Trophoblast cell (in vitro differentiated cells and primary cell): ENCODE measurements around the gene CT47C1.
A peak's percentile ranks its signal among the peaks of the same experiment; 100 is the strongest.

Experiments
- DNase-seq, 2 donors: peaks; one replicate each; pipeline ENCODE4 v3.0.0-alpha.2; 2016
- H2AFZ ChIP-seq: 2 replicates; pipeline ENCODE4 v1.6.1; 2013; ENCODE audit warnings: low read length, moderate library complexity, mild to moderate bottlenecking; ENCODE audit not compliant: insufficient read depth, poor library complexity
- H2AK5ac ChIP-seq: 2 replicates; pipeline ENCODE4 v1.6.1; 2013; ENCODE audit warnings: mild to moderate bottlenecking, low read length
- H2BK120ac ChIP-seq: 2 replicates; pipeline ENCODE4 v1.6.1; 2013; ENCODE audit warnings: low read length, mild to moderate bottlenecking, moderate library complexity; ENCODE audit not compliant: insufficient read depth, poor library complexity
- H2BK12ac ChIP-seq: 2 replicates; pipeline ENCODE4 v1.6.1; 2013; ENCODE audit warnings: mild to moderate bottlenecking, low read length, moderate library complexity
- H2BK5ac ChIP-seq: 2 replicates; pipeline ENCODE4 v1.6.1; 2013; ENCODE audit warnings: low read length, low read depth, moderate library complexity, mild to moderate bottlenecking; ENCODE audit not compliant: poor library complexity
- H3K14ac ChIP-seq: 2 replicates; pipeline ENCODE4 v1.6.1; 2013; ENCODE audit warnings: mild to moderate bottlenecking, low read length
- H3K18ac ChIP-seq: 2 replicates; pipeline ENCODE4 v1.6.1; 2013; ENCODE audit warnings: mild to moderate bottlenecking, low read length
- H3K23ac ChIP-seq: 2 replicates; pipeline ENCODE4 v1.6.1; 2013; ENCODE audit warnings: low read length
- H3K27ac ChIP-seq: 2 replicates; pipeline ENCODE4 v1.5.1; 2013; ENCODE audit warnings: low read depth, mild to moderate bottlenecking, inconsistent platforms, low read length, moderate library complexity
- H3K27me3 ChIP-seq: 2 replicates; pipeline ENCODE4 v1.6.1; 2013; ENCODE audit warnings: inconsistent platforms, mild to moderate bottlenecking, low read length, moderate library complexity; ENCODE audit not compliant: insufficient read depth
- H3K36me3 ChIP-seq, 2 experiments: 1 replicate in 1 of 2; 2 replicates in 1 of 2; pipeline ENCODE4 v1.6.1; 2013; ENCODE audit warnings: low read length in 2 of 2, mild to moderate bottlenecking in 2 of 2, moderate library complexity in 1 of 2; ENCODE audit not compliant: insufficient read depth in 2 of 2, control insufficient read depth in 1 of 2
- H3K4ac ChIP-seq: 2 replicates; pipeline ENCODE4 v1.6.1; 2013; ENCODE audit warnings: low read depth, mild to moderate bottlenecking, low read length, moderate library complexity
- H3K4me1 ChIP-seq, 2 experiments: 1 replicate in 1 of 2; 2 replicates in 1 of 2; pipeline ENCODE4 v1.6.1; 2013; ENCODE audit warnings: low read length in 2 of 2, mild to moderate bottlenecking in 2 of 2, moderate library complexity in 1 of 2; ENCODE audit not compliant: insufficient read depth in 2 of 2, control insufficient read depth in 1 of 2
- H3K4me2 ChIP-seq: 2 replicates; pipeline ENCODE4 v1.6.1; 2013; ENCODE audit warnings: inconsistent platforms, mild to moderate bottlenecking, low read length, moderate library complexity
- H3K4me3 ChIP-seq: 2 replicates; pipeline ENCODE4 v1.5.1; 2013; ENCODE audit warnings: mild to moderate bottlenecking, low read depth, low read length, inconsistent platforms
- H3K79me1 ChIP-seq: one replicate; pipeline ENCODE4 v1.6.1; 2013; ENCODE audit warnings: low read length
- H3K79me2 ChIP-seq: 2 replicates; pipeline ENCODE4 v1.6.1; 2013; ENCODE audit warnings: low read length, mild to moderate bottlenecking; ENCODE audit not compliant: control insufficient read depth, insufficient read depth, poor library complexity
- H3K9ac ChIP-seq: 2 replicates; pipeline ENCODE4 v1.6.1; 2013; ENCODE audit warnings: mild to moderate bottlenecking, low read length
- H3K9me3 ChIP-seq: 2 replicates; pipeline ENCODE4 v1.6.1; 2013; ENCODE audit warnings: low read depth, mild to moderate bottlenecking, control low read depth, inconsistent platforms, low read length; ENCODE audit not compliant: insufficient read depth
- H4K12ac ChIP-seq: 2 replicates; pipeline ENCODE4 v1.6.1; 2013; ENCODE audit warnings: low read depth, mild to moderate bottlenecking, low read length, moderate library complexity
- H4K8ac ChIP-seq: 2 replicates; pipeline ENCODE4 v1.6.1; 2013; ENCODE audit warnings: low read depth, mild to moderate bottlenecking, low read length, moderate library complexity
- H4K91ac ChIP-seq: one replicate; pipeline ENCODE4 v1.6.1; 2013; ENCODE audit warnings: low read depth, mild to moderate bottlenecking, low read length, moderate library complexity
- WGBS: extraction: QIAGEN DNeasy Blood & Tissue Kit; methylation state at CpG from one replicate; pipeline ENCODE4 v1.1.7; 2013; ENCODE audit warnings: missing lambda C conversion rate; ENCODE audit not compliant: insufficient read length, insufficient coverage; ENCODE audit errors: extremely low coverage; 5-methylcytosine and 5-hydroxymethylcytosine counted together

Gene CT47C1

GRCh38 chrX:119045884-119046283 lies 26.9 kb upstream of the CT47C1 start:
- no peak overlapping the region for H3K9ac ChIP-seq
- no peaks in the 10 kb centered on the region for H3K79me1 ChIP-seq
- H2BK5ac ChIP-seq: no peak overlapping the region
- H4K8ac ChIP-seq: no peak overlapping the region
- H3K4ac ChIP-seq: no peak overlapping the region
- no peak overlapping the region for H4K91ac ChIP-seq
- no peak overlapping the region for H3K23ac ChIP-seq
- no peaks in the 10 kb centered on the region for H3K4me1 ChIP-seq
- no peak overlapping the region for H3K14ac ChIP-seq
- H3K27me3 ChIP-seq: no peaks in the 10 kb centered on the region
- H3K27ac ChIP-seq: no peak overlapping the region
- H4K12ac ChIP-seq: no peak overlapping the region
- H2BK120ac ChIP-seq: no peak overlapping the region
- H3K36me3 ChIP-seq: no peaks in the 10 kb centered on the region
- WGBS: no CpG with 5 or more reads among the region's 2 CpGs
- no peak overlapping the region for H2BK12ac ChIP-seq
- H3K4me2 ChIP-seq: no peak overlapping the region
- H3K9me3 ChIP-seq: no peaks in the 10 kb centered on the region
- H2AFZ ChIP-seq: no peak overlapping the region
- no peak overlapping the region for H3K4me3 ChIP-seq
- no peak overlapping the region for H2AK5ac ChIP-seq
- no peak for DNase-seq
- H3K79me2 ChIP-seq: no peaks in the 10 kb centered on the region
- no peak overlapping the region for H3K18ac ChIP-seq

GRCh38 chrX:119055687-119056086 lies 17.1 kb upstream of the CT47C1 start:
- no peak overlapping the region for H4K12ac ChIP-seq
- no peak overlapping the region for H3K27ac ChIP-seq
- H2AFZ ChIP-seq: no peak overlapping the region
- no peak overlapping the region for H3K18ac ChIP-seq
- H2BK120ac ChIP-seq: no peak overlapping the region
- H3K4me1 ChIP-seq: no peaks in the 10 kb centered on the region
- H2BK12ac ChIP-seq: no peak overlapping the region
- H2BK5ac ChIP-seq: no peak overlapping the region
- no peak overlapping the region for H3K9ac ChIP-seq
- no peaks in the 10 kb centered on the region for H3K36me3 ChIP-seq
- no peak overlapping the region for H3K4me3 ChIP-seq
- H3K14ac ChIP-seq: no peak overlapping the region
- H3K79me2 ChIP-seq: no peaks in the 10 kb centered on the region
- no peaks in the 10 kb centered on the region for H3K27me3 ChIP-seq
- no peak overlapping the region for H2AK5ac ChIP-seq
- no peak overlapping the region for H3K4me2 ChIP-seq
- no peaks in the 10 kb centered on the region for H3K79me1 ChIP-seq
- WGBS: no CpG with 5 or more reads among the region's 2 CpGs
- no peak overlapping the region for H3K23ac ChIP-seq
- H3K4ac ChIP-seq: no peak overlapping the region
- H3K9me3 ChIP-seq: no peaks in the 10 kb centered on the region
- no peak overlapping the region for H4K91ac ChIP-seq
- no peak overlapping the region for H4K8ac ChIP-seq
- DNase-seq: no peak

GRCh38 chrX:119062750-119063374 lies 9.9 kb upstream of the CT47C1 start:
- H3K4me2 ChIP-seq: no peak overlapping the region
- no peak overlapping the region for H2AK5ac ChIP-seq
- H2AFZ ChIP-seq: no peak overlapping the region
- no peaks in the 10 kb centered on the region for H3K9me3 ChIP-seq
- no peaks in the 10 kb centered on the region for H3K27me3 ChIP-seq
- H3K4me1 ChIP-seq: no peaks in the 10 kb centered on the region
- no peak overlapping the region for H3K14ac ChIP-seq
- H3K79me2 ChIP-seq: no peaks in the 10 kb centered on the region
- no peak overlapping the region for H2BK5ac ChIP-seq
- H3K27ac ChIP-seq: no peak overlapping the region
- H3K23ac ChIP-seq: no peak overlapping the region
- peak in 1 of 2 donors; percentile 1 for DNase-seq
- no peak overlapping the region for H4K12ac ChIP-seq
- no peak overlapping the region for H3K9ac ChIP-seq
- no peaks in the 10 kb centered on the region for H3K36me3 ChIP-seq
- no peak overlapping the region for H4K91ac ChIP-seq
- H3K79me1 ChIP-seq: no peaks in the 10 kb centered on the region
- no peak overlapping the region for H3K4ac ChIP-seq
- H3K18ac ChIP-seq: no peak overlapping the region
- H4K8ac ChIP-seq: no peak overlapping the region
- H2BK120ac ChIP-seq: no peak overlapping the region
- WGBS: no CpG with 5 or more reads among the region's 6 CpGs
- no peak overlapping the region for H3K4me3 ChIP-seq
- no peak overlapping the region for H2BK12ac ChIP-seq

- no peak overlapping the region for H3K4ac ChIP-seq
- H3K27me3 ChIP-seq: no peaks in the 10 kb centered on the region
- no peak overlapping the region for H3K14ac ChIP-seq
- no peak overlapping the region for H3K9ac ChIP-seq
- no peaks in the 10 kb centered on the region for H3K4me1 ChIP-seq
- H2BK5ac ChIP-seq: no peak overlapping the region
- no peak overlapping the region for H4K91ac ChIP-seq
- H3K27ac ChIP-seq: no peak overlapping the region
- H3K9me3 ChIP-seq: no peaks in the 10 kb centered on the region
- H3K23ac ChIP-seq: no peak overlapping the region
- H3K4me3 ChIP-seq: no peak overlapping the region
- H4K12ac ChIP-seq: no peak overlapping the region
- H3K79me1 ChIP-seq: no peaks in the 10 kb centered on the region
- H2AK5ac ChIP-seq: no peak overlapping the region
- no peak overlapping the region for H2BK120ac ChIP-seq
- no peaks in the 10 kb centered on the region for H3K79me2 ChIP-seq
- WGBS: no CpG with 5 or more reads among the region's 7 CpGs
- H2AFZ ChIP-seq: no peak overlapping the region
- no peak overlapping the region for H3K18ac ChIP-seq
- DNase-seq: no peak
- H2BK12ac ChIP-seq: no peak overlapping the region
- no peaks in the 10 kb centered on the region for H3K36me3 ChIP-seq
- H3K4me2 ChIP-seq: no peak overlapping the region
- no peak overlapping the region for H4K8ac ChIP-seq
Observed at GRCh38 chrX:119063428-119063827, 9.4 kb upstream of the CT47C1 start.
